ENCODE results near the gene VMP1.
A peak's percentile ranks its signal among the peaks of the same experiment; 100 is the strongest.

Gene VMP1

GRCh38 chr17:59878624-59879023 lies 171.2 kb downstream of the VMP1 start:
- H3K36me3 Mint-ChIP-seq = peaks cover 27% of the 10 kb centered on the region
- H3K9me3 Mint-ChIP-seq = no peaks in the 10 kb centered on the region
- no peak for DNase-seq
- no peaks in the 10 kb centered on the region for H3K27me3 Mint-ChIP-seq
- no peaks in the 10 kb centered on the region for H3K4me1 Mint-ChIP-seq
- CTCF ChIA-PET = no interaction called here
- no peak overlapping the region for H3K27ac Mint-ChIP-seq
- H3K4me3 Mint-ChIP-seq = no peak overlapping the region

GRCh38 chr17:59884861-59885260 lies 177.4 kb downstream of the VMP1 start:
- H3K4me1 Mint-ChIP-seq = peaks cover 9% of the 10 kb centered on the region
- H3K36me3 Mint-ChIP-seq = peaks cover 33% of the 10 kb centered on the region
- CTCF ChIA-PET = no interaction called here
- no peak overlapping the region for H3K27ac Mint-ChIP-seq
- no peak for DNase-seq
- no peaks in the 10 kb centered on the region for H3K9me3 Mint-ChIP-seq
- no peak overlapping the region for H3K4me3 Mint-ChIP-seq
- no peaks in the 10 kb centered on the region for H3K27me3 Mint-ChIP-seq

DNA sequence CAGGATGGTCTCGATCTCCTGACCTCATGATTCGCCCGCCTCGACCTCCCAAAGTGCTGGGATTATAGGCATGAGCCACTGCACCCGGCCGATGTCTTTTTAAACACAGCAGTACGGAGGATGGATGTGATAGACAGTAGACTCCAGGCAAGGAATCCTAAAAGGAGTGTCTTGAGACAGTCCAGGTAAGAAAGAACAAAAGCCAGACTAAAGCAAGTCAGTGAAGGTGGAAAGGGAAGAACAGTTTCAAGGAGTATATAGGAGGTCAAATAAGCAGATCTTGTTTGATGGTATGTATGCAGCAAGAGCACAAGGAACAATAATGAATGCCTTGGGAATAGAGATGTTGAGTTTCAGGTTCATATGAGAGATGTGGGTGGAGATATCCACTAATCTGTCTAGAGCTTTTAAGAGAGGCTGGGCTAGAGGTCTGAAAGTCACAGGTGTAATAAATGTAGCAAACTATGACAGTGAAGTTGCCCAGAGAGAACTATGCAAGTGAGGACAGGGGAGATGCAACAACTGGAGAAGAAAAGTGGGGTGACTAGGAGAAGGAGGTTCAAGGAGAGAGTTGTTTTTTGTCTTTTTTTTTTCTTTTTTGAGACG lies 180.8 kb downstream of the VMP1 start:
- DNase-seq = no peak
- H3K4me3 Mint-ChIP-seq = no peak overlapping the region
- H3K27me3 Mint-ChIP-seq = peaks cover 3% of the 10 kb centered on the region
- H3K4me1 Mint-ChIP-seq = peaks cover 31% of the 10 kb centered on the region
- H3K9me3 Mint-ChIP-seq = no peaks in the 10 kb centered on the region
- H3K36me3 Mint-ChIP-seq = peaks cover 33% of the 10 kb centered on the region
- H3K27ac Mint-ChIP-seq = no peak overlapping the region
- CTCF ChIA-PET = no interaction called here

DNA sequence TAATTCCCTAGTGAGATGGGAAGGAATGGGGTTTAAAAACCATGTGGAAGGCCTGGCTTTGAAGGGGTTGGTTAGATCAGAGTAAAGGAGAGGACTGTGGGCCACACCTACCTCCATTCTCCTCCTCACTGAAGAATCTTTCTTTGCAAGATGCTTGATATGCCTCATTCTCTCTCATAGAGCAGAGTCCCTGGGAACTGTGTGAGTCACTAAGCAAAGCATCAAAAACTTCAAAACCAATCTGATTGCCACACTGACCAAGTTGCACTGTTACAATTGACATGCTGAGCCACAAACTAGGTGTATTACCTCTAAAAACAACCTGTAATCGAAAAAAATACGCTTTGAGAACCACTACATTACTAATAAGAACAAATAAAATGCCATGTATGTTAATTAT lies 183.3 kb downstream of the VMP1 start:
- H3K36me3 Mint-ChIP-seq = peaks cover 26% of the 10 kb centered on the region
- H3K9me3 Mint-ChIP-seq = no peaks in the 10 kb centered on the region
- peaks cover 3% of the 10 kb centered on the region for H3K27me3 Mint-ChIP-seq
- H3K4me3 Mint-ChIP-seq = peak overlapping the region; percentile 26
- H3K27ac Mint-ChIP-seq = no peak overlapping the region
- CTCF ChIA-PET = interaction anchor here (0.5 to 1.2 kb wide), 2 partner anchors 15 to 23 kb away, joined by 4 to 5 read pairs; no protein-coding TSS in a partner anchor
- H3K4me1 Mint-ChIP-seq = peaks cover 47% of the 10 kb centered on the region
- DNase-seq = no peak

Measured in activated naive CD4-positive, alpha-beta T cell treated with anti-CD3 and anti-CD28 coated beads, Interleukin-2, amount 10 ng/mL, durations not matched to agents 7 days and 5 days (primary cell).